Heart right ventricle (tissue), 16 donors: ENCODE results near the gene MMRN2. TPM values are rescaled to one million over a fixed set of nuclear protein-coding genes. Genes with fewer than 3 reads are reported as not detected.

Source experiments
- ATAC-seq, 8 donors: fragments of 200-7000 bp; cut with Tn5 transposase; one replicate each; pipeline ENCODE4 v1.9.1; 2020; ENCODE audit warnings: mild to moderate bottlenecking in 8 of 8, moderate library complexity in 8 of 8, moderate number of reproducible peaks in 1 of 8
- DNase-seq, 2 donors: peaks; one replicate each; pipeline ENCODE4 v3.0.0-alpha.2; 2020
- H3K27ac ChIP-seq, 10 donors: fragments of 200-600 bp; sonication (generic) in 2 of 10; one replicate each; pipeline versions ENCODE4 v1.5.0 to v1.8.0; 2020 to 2022; ENCODE audit warnings: mild to moderate bottlenecking in 3 of 10
- H3K27me3 ChIP-seq, 7 donors: fragments of 200-600 bp; one replicate each; pipeline ENCODE4 v1.8.0; 2021 to 2022; ENCODE audit warnings: mild to moderate bottlenecking in 2 of 7
- H3K36me3 ChIP-seq, 9 donors: fragments of 200-600 bp; sonication (generic) in 1 of 9; one replicate each; pipeline versions ENCODE4 v1.5.0 to v1.8.0; 2020 to 2022; ENCODE audit warnings: mild to moderate bottlenecking in 2 of 9
- H3K4me1 ChIP-seq, 9 donors: fragments of 200-600 bp; sonication (generic) in 1 of 9; one replicate each; pipeline versions ENCODE4 v1.5.0 to v1.8.0; 2020 to 2022; ENCODE audit warnings: mild to moderate bottlenecking in 4 of 9
- H3K4me3 ChIP-seq, 10 donors: fragments of 200-600 bp; sonication (generic) in 2 of 10; one replicate each; pipeline versions ENCODE4 v1.5.0 to v1.8.0; 2020 to 2022; ENCODE audit warnings: mild to moderate bottlenecking in 7 of 10, moderate library complexity in 2 of 10
- H3K9me3 ChIP-seq, 11 donors: fragments of 200-600 bp in 10 of 11; sonication (generic) in 2 of 11; one replicate each; pipeline versions ENCODE4 v1.5.0 to v1.8.0; 2013 to 2022; ENCODE audit warnings: mild to moderate bottlenecking in 2 of 11, control low read depth in 1 of 11, moderate library complexity in 1 of 11
- CTCF ChIP-seq, 9 donors: fragments of 200-600 bp; sonication (generic) in 2 of 9; IDR thresholded peaks; one replicate each; pipeline versions ENCODE4 v1.5.0 to v1.8.0; 2021 to 2022; ENCODE audit warnings: antibody characterized with exemption in 9 of 9, mild to moderate bottlenecking in 5 of 9, moderate library complexity in 1 of 9
- WGBS, 2 donors: extraction: QIAGEN DNeasy Blood & Tissue Kit; methylation state at CpG; one replicate each; pipeline ENCODE4 v1.1.7; 2013; ENCODE audit warnings: inconsistent platforms in 1 of 2; 5-methylcytosine and 5-hydroxymethylcytosine counted together
- intact Hi-C, 10 donors: fragments of 100-400 bp; cut with DNase I; formaldehyde crosslinking; loops; one replicate each; pipeline versions ENCODE4 v1.11.1 to v1.14.2; 2022
- polyA plus RNA-seq, 2 donors: library from polyadenylated mRNA; stranded (reverse); fragments of 200-250 nt; gene quantifications; one replicate each; pipeline ENCODE4 v1.2.3, GENCODE V29; 2013
- total RNA-seq, 10 donors: library from RNA; stranded (reverse); fragmentation: NEBNext Ultra II Directional in 3 of 10; extraction: Animal tissue kit (Norgen Biotek cat#: 25700) in 3 of 10; gene quantifications; one replicate each; pipeline versions ENCODE4 v1.2.1 to v1.2.4, GENCODE V29; 2021 to 2023
- donor health status: Arrhythmogenic right ventricular cardiomyopathy.
- donor health status: ischemic (EF 13 %, LVEDD 7.1; RV severe dilation, severe dysfunction).
- donor health status: healthy with polysubstance abuse.
- donor health status: DM: no; HTN: yes; CAD: no.
- donor health status: DM: no; HTN: no; CAD: no.
- donor health status: ischemic (EF 25% LVEDD 6.9; RV normal size, moderate dysfunction).
- donor health status: ischemic (EF 25% LVEDD 5.7; RV mildly dilated, moderate dysfunction).
- donor health status: healthy.
- donor health status: DM: yes; HTN: yes; CAD: no.
- donor health status: Ischemic cardiomyopathy.
- donor health status: ischemic (EF 35%, LVEDD 5.7; RV mildly dilated, moderate dysfunction).
- donor health status: nonischemic (EF 11% LVEDD 7.7; RV severe dilation, severe dysfunction).
- donor health status: DM: yes; HTN: yes; CAD: no.
- donor health status: PGD.
- donor health status: ischemic (EF 29% LVEDD 5.4; RV normal size, mild dysfunction).
- donor health status: nonischemic (EF 23%, LVEDD 6.1; RV moderate dilation, normal function).

The MMRN2 gene
- total and polyA plus RNA-seq, 12 donors = 22.5 to 43.2 (median 33.2) TPM

GRCh38 chr10:86970162-86970981 lies 13.0 kb upstream of the MMRN2 start:
- Histone ChIP-seq H3K4me3 (peak overlapping the region in 9 of 10 donors; percentile 62 to 79 (median 70)), H3K9me3 (no peaks in the 10 kb centered on the region), H3K36me3 (no peaks in the 10 kb centered on the region), H3K4me1 (peaks cover 13 to 67% (median 50%) of the 10 kb centered on the region in 9 donors), H3K27ac (peak overlapping the region; percentile 85 to 98 (median 94)), H3K27me3 (peaks cover 0 to 47% (median 0%) of the 10 kb centered on the region in 7 donors)
- TF ChIP-seq CTCF (IDR thresholded peaks at IDR 0.05) = no peak
- intact Hi-C loops = loop anchor here in 2 of 10 donors (5.0 to 10.0 kb wide), 2 partner anchors 117 to 124 kb away; partner anchors contain the start of genes GLUD1 (in 1 of the 2) and SHLD2 (in 1 of the 2)
- DNase-seq = peak; percentile 86 to 88
- 33 to 46% methylated on average over 30 of the region's 30 CpGs for WGBS, 2 donors
- peak; percentile 37 to 75 (median 63) for ATAC-seq

- Histone ChIP-seq H3K4me1 (peaks cover 13 to 67% (median 50%) of the 10 kb centered on the region in 9 donors), H3K36me3 (no peaks in the 10 kb centered on the region), H3K4me3 (peak overlapping the region; percentile 56 to 79 (median 69)), H3K27ac (peak overlapping the region; percentile 85 to 98 (median 94)), H3K9me3 (no peaks in the 10 kb centered on the region), H3K27me3 (peaks cover 0 to 47% (median 0%) of the 10 kb centered on the region in 7 donors)
- WGBS, 2 donors = 44 to 60% methylated on average over 8 of the region's 8 CpGs
- DNase-seq = no peak
- intact Hi-C loops = loop anchor here in 2 of 10 donors (5.0 to 10.0 kb wide), 2 partner anchors 118 to 125 kb away; partner anchors contain the start of genes GLUD1 (in 1 of the 2) and SHLD2 (in 1 of the 2)
- TF ChIP-seq CTCF (IDR thresholded peaks at IDR 0.05) = no peak
- ATAC-seq = peak in 3 of 8 donors; percentile 3 to 16 (median 4)
Measured at GRCh38 chr10:86969421-86970041, 12.1 kb upstream of the MMRN2 start.

GRCh38 chr10:86968994-86969355 lies 11.6 kb upstream of the MMRN2 start:
- H3K9me3 ChIP-seq = no peaks in the 10 kb centered on the region
- 47 to 51% methylated on average over 9 of the region's 9 CpGs for WGBS, 2 donors
- H3K4me3 ChIP-seq = peak overlapping the region; percentile 56 to 79 (median 69)
- no peak for TF ChIP-seq CTCF (IDR thresholded peaks at IDR 0.05)
- intact Hi-C loops = no loop called here
- H3K4me1 ChIP-seq = peaks cover 13 to 67% (median 50%) of the 10 kb centered on the region in 9 donors
- ATAC-seq (no peak), DNase-seq (no peak)
- H3K27ac ChIP-seq = peak overlapping the region; percentile 85 to 98 (median 94)
- H3K27me3 ChIP-seq = peaks cover 0 to 47% (median 0%) of the 10 kb centered on the region in 7 donors
- H3K36me3 ChIP-seq = no peaks in the 10 kb centered on the region

GRCh38 chr10:86968271-86968993 lies 11.0 kb upstream of the MMRN2 start, which contains the start of gene ADIRF:
Gene ADIRF (plus strand): TSS chr10:86968482. CDS start chr10:86968545, 63 bp downstream.
- ATAC-seq (peak in 7 of 8 donors; percentile 7 to 34 (median 26)), DNase-seq (peak; percentile 62 to 71)
- Histone ChIP-seq H3K36me3 (no peaks in the 10 kb centered on the region), H3K4me3 (peak within 1 kb of the TSS; percentile 56 to 79 (median 69)), H3K9me3 (no peaks in the 10 kb centered on the region), H3K27ac (peak within 1 kb of the TSS; percentile 85 to 98 (median 94)), H3K27me3 (peaks cover 0 to 47% (median 0%) of the 10 kb centered on the region in 7 donors), H3K4me1 (peaks cover 13 to 67% (median 50%) of the 10 kb centered on the region in 9 donors)
- WGBS, 2 donors = 8 to 13% methylated on average over 59 of the region's 59 CpGs
- intact Hi-C loops = no loop called here
- TF ChIP-seq CTCF (IDR thresholded peaks at IDR 0.05) = no peak
